SK-N-SH (cell line): Measurements from ENCODE around the gene ZNF365. TPM values are rescaled to one million over a fixed set of nuclear protein-coding genes. Genes with fewer than 3 reads are reported as not detected.

Source experiments
- CTCF ChIA-PET: fragments of 300-600, 350-600 bp; formaldehyde crosslinking; extraction: SDS; loops from one replicate; lab custom pipeline; 2021; lab: Yijun Ruan, JAX
- POLR2A ChIA-PET: fragments of 350-600 bp; sonication (Branson Sonifier 250); formaldehyde crosslinking; extraction: SDS; loops from one replicate; lab custom pipeline; 2020; ENCODE audit warnings: antibody characterized with exemption, inconsistent platforms; lab: Yijun Ruan, JAX
- DNase-seq: peaks from one replicate; pipeline ENCODE4 v3.0.0; 2012
- H2AFZ ChIP-seq: fragments of 200-600 bp; sonication (generic); 2 replicates; pipeline ENCODE4 v1.8.1; 2016; ENCODE audit warnings: antibody characterized with exemption, mild to moderate bottlenecking, low read depth
- H3F3A ChIP-seq: fragments of 200-600 bp; sonication (generic); replicated peaks from 2 replicates; pipeline ENCODE3; 2016; ENCODE audit warnings: antibody characterized with exemption, mild to moderate bottlenecking; ENCODE audit not compliant: insufficient read depth
- H3K27ac ChIP-seq, 2 experiments: fragments of 200-500 bp in 1 of 2; fragments of 200-600 bp in 1 of 2; sonication (Bioruptor generic) in 1 of 2; sonication (generic), shearing (Covaris generic) in 1 of 2; 2 replicates each; pipeline versions ENCODE4 v1.5.1 to v1.6.1; 2014 to 2016; ENCODE audit warnings: low read depth in 2 of 2, inconsistent platforms in 1 of 2, low read length in 1 of 2, mild to moderate bottlenecking in 1 of 2, mixed read lengths in 1 of 2
- H3K27me3 ChIP-seq: fragments of 200-600 bp; sonication (generic), shearing (Covaris generic); 2 replicates; pipeline ENCODE4 v1.6.1; 2016; ENCODE audit warnings: mixed run types; ENCODE audit not compliant: insufficient read depth
- H3K36me3 ChIP-seq, 2 experiments: fragments of 200-500 bp in 1 of 2; fragments of 200-600 bp in 1 of 2; sonication (Bioruptor generic) in 1 of 2; sonication (generic) in 1 of 2; replicated peaks in 1 of 2; 2 replicates each; pipeline versions ENCODE3 to v1.5.1; 2014 to 2016; ENCODE audit warnings: low read length in 1 of 2, mild to moderate bottlenecking in 1 of 2; ENCODE audit not compliant: insufficient read depth in 2 of 2, control insufficient read depth in 1 of 2
- H3K4me1 ChIP-seq, 2 experiments: fragments of 200-500 bp in 1 of 2; fragments of 200-600 bp in 1 of 2; sonication (Bioruptor generic) in 1 of 2; sonication (generic), shearing (Covaris generic) in 1 of 2; 2 replicates each; pipeline versions ENCODE4 v1.5.1 to v1.6.1; 2014 to 2016; ENCODE audit warnings: low read depth in 1 of 2, low read length in 1 of 2, mixed run types in 1 of 2; ENCODE audit not compliant: insufficient read depth in 2 of 2, control insufficient read depth in 1 of 2
- H3K4me2 ChIP-seq: fragments of 200-600 bp; sonication (generic), shearing (Covaris generic); 2 replicates; pipeline ENCODE4 v1.6.1; 2017; ENCODE audit warnings: mixed run types
- H3K4me3 ChIP-seq, 2 experiments: fragments of 200-500 bp in 1 of 2; fragments of 200-600 bp in 1 of 2; sonication (Bioruptor generic) in 1 of 2; sonication (generic), shearing (Covaris generic) in 1 of 2; 2 replicates each; pipeline versions ENCODE4 v1.5.1 to v1.8.1; 2014 to 2016; ENCODE audit warnings: low read depth in 2 of 2, inconsistent platforms in 1 of 2, low read length in 1 of 2, mild to moderate bottlenecking in 1 of 2, mixed read lengths in 1 of 2, moderate library complexity in 1 of 2
- H3K79me2 ChIP-seq: fragments of 200-600 bp; sonication (generic); 2 replicates; pipeline ENCODE4 v1.8.1; 2017; ENCODE audit warnings: mild to moderate bottlenecking; ENCODE audit not compliant: insufficient read depth
- H3K9ac ChIP-seq: fragments of 200-600 bp; sonication (generic); 2 replicates; pipeline ENCODE4 v1.6.1; 2017; ENCODE audit warnings: mixed run types
- H3K9me2 ChIP-seq: fragments of 200-600 bp; sonication (generic); 2 replicates; pipeline ENCODE4 v1.6.1; 2017; ENCODE audit warnings: mixed run types
- H3K9me3 ChIP-seq: fragments of 200-600 bp; sonication (generic); 2 replicates; pipeline ENCODE4 v1.6.1; 2017; ENCODE audit warnings: mixed run types, mild to moderate bottlenecking, moderate library complexity
- H4K20me1 ChIP-seq: fragments of 200-600 bp; sonication (generic); 2 replicates; pipeline ENCODE4 v1.6.1; 2017; ENCODE audit warnings: mild to moderate bottlenecking, mixed run types; ENCODE audit not compliant: insufficient read depth
- CTCF ChIP-seq: fragments of 200-600 bp; sonication (generic); IDR thresholded peaks from 2 replicates; pipeline ENCODE4 v1.6.1; 2017; ENCODE audit warnings: antibody characterized with exemption, mild to moderate bottlenecking, moderate library complexity
- ELF1 ChIP-seq: IDR thresholded peaks from 2 replicates; pipeline ENCODE4 v1.4.0; 2012
- EP300 ChIP-seq, 2 experiments: IDR thresholded peaks; 2 replicates each; pipeline versions ENCODE4 v1.4.0 to v1.6.1; 2012; ENCODE audit warnings: borderline replicate concordance in 1 of 2, low read depth in 1 of 2, low read length in 1 of 2
- FOSL2 ChIP-seq: IDR thresholded peaks from 2 replicates; pipeline ENCODE4 v1.4.0; 2012; ENCODE audit warnings: low read depth, mild to moderate bottlenecking, moderate library complexity, borderline replicate concordance
- FOXJ3 ChIP-seq: sonication (generic); formaldehyde crosslinking; IDR thresholded peaks from 2 replicates; pipeline ENCODE4 v1.5.1; 2020; ENCODE audit warnings: mild to moderate bottlenecking, missing genetic modification reagents
- GABPA ChIP-seq: IDR thresholded peaks from 2 replicates; pipeline ENCODE4 v1.4.0; 2012; ENCODE audit warnings: low read depth, mild to moderate bottlenecking
- IRF3 ChIP-seq: fragments of 150-350 bp; IDR thresholded peaks from 2 replicates; pipeline ENCODE4 v1.6.1; 2016; ENCODE audit warnings: mild to moderate bottlenecking, low read depth, low read length
- NFIC ChIP-seq: IDR thresholded peaks from 2 replicates; pipeline ENCODE4 v1.4.0; 2012; ENCODE audit warnings: borderline replicate concordance
- NRF1 ChIP-seq: IDR thresholded peaks from 2 replicates; pipeline ENCODE4 v1.6.1; 2012; ENCODE audit warnings: low read depth, mild to moderate bottlenecking, low read length
- PBX3 ChIP-seq: IDR thresholded peaks from 2 replicates; pipeline ENCODE4; 2012
- POLR2AphosphoS5 ChIP-seq: IDR thresholded peaks from 2 replicates; pipeline ENCODE4 v1.6.1; 2012; ENCODE audit warnings: low read depth, low read length
- RAD21 ChIP-seq: IDR thresholded peaks from 2 replicates; pipeline ENCODE4 v1.6.1; 2012; ENCODE audit warnings: mild to moderate bottlenecking, low read length
- REST ChIP-seq: IDR thresholded peaks from 2 replicates; pipeline ENCODE4 v1.6.1; 2012; ENCODE audit warnings: mild to moderate bottlenecking, low read depth, low read length, moderate library complexity
- RFX5 ChIP-seq: IDR thresholded peaks from 2 replicates; pipeline ENCODE4 v1.6.1; 2012; ENCODE audit warnings: mild to moderate bottlenecking, improper control_type of control experiment, low read length
- SIN3A ChIP-seq: IDR thresholded peaks from 2 replicates; pipeline ENCODE4 v1.6.1; 2012; ENCODE audit warnings: low read depth, mild to moderate bottlenecking, low read length, moderate library complexity, borderline replicate concordance
- TAF1 ChIP-seq: IDR thresholded peaks from 2 replicates; pipeline ENCODE4 v1.6.1; 2012; ENCODE audit warnings: low read depth, mild to moderate bottlenecking, low read length, moderate library complexity, borderline replicate concordance
- TEAD4 ChIP-seq: IDR thresholded peaks from 2 replicates; pipeline ENCODE4 v1.4.0; 2012; ENCODE audit warnings: mild to moderate bottlenecking, borderline replicate concordance; ENCODE audit not compliant: insufficient read depth
- USF1 ChIP-seq: IDR thresholded peaks from 2 replicates; pipeline ENCODE4 v1.4.0; 2012; ENCODE audit warnings: low read depth, borderline replicate concordance
- YY1 ChIP-seq: IDR thresholded peaks from 2 replicates; pipeline ENCODE4 v1.4.0; 2012; ENCODE audit warnings: low read depth, mild to moderate bottlenecking
- ZBTB33 ChIP-seq: IDR thresholded peaks from 2 replicates; pipeline ENCODE4 v1.4.0; 2012; ENCODE audit warnings: low read depth, borderline replicate concordance
- WGBS: methylation state at CpG from one replicate; pipeline ENCODE4 v1.1.6; 2017; ENCODE audit warnings: low lambda C conversion rate; 5-methylcytosine and 5-hydroxymethylcytosine counted together
- polyA plus RNA-seq, 3 experiments: library from polyadenylated mRNA; depleted of rRNA; stranded (reverse); fragments of >200 nt; gene quantifications; 2 replicates each; pipeline ENCODE4 v1.2.3, GENCODE V29; 2012

The ZNF365 gene
- polyA plus RNA-seq, 1 of the 3 experiments (the other 2 are of a cell fraction), result 4.5 TPM

GRCh38 chr10:62433181-62433692, 59.1 kb downstream of the ZNF365 start (continued):
- no peak for TF ChIP-seq CTCF
- 0 out of 2 replicates have a peak, but pooled peaks have one; percentile 21 for TF ChIP-seq SIN3A
- TF ChIP-seq EP300 (IDR thresholded peaks at IDR 0.05; ENCODE audit: borderline replicate concordance in 1 of 2, low read depth in 1 of 2, low read length in 1 of 2), result peak; percentile 38 to 97; a peak in 3 of 4 replicates
- peak; percentile 87 for TF ChIP-seq PBX3
- TF ChIP-seq, all 33 proteins: peak for 18

- peak overlapping the region; percentile 11; the same call in 1 of the 2 replicates for H2AFZ ChIP-seq
- peak overlapping the region; percentile 72 to 93; a peak in 3 of 4 replicates for H3K27ac ChIP-seq
- no peaks in the 10 kb centered on the region for H4K20me1 ChIP-seq
- no peaks in the 10 kb centered on the region for H3K9me2 ChIP-seq
- CTCF ChIA-PET, result interaction anchor here (1.1 kb wide), 2 partner anchors 9 to 168 kb away, joined by 3 read pairs; no protein-coding TSS in a partner anchor
- no peaks in the 10 kb centered on the region for H3K27me3 ChIP-seq
- H3K9me3 ChIP-seq, result no peaks in the 10 kb centered on the region
- H3K79me2 ChIP-seq, result no peaks in the 10 kb centered on the region
- H3K9ac ChIP-seq, result peak overlapping the region; percentile 4; the same call in 1 of the 2 replicates
- H3K4me2 ChIP-seq, result peak overlapping the region; percentile 60
- 96% methylated on average over 4 of the region's 4 CpGs for WGBS
- no peak for DNase-seq
- no peaks in the 10 kb centered on the region for H3K36me3 ChIP-seq
- H3K4me1 ChIP-seq, result peaks cover 0 to 23% of the 10 kb centered on the region in 2 experiments; a peak in 3 of 4 replicates
- H3K4me3 ChIP-seq, result no peak overlapping the region
- H3F3A ChIP-seq, result peaks cover 15% of the 10 kb centered on the region
- POLR2A ChIA-PET, result no interaction called here
- TF ChIP-seq USF1 (no peak), YY1 (no peak), ELF1 (no peak), FOXJ3 (CRISPR knock-in tag) (no peak), ZBTB33 (no peak), POLR2AphosphoS5 (no peak), RFX5 (no peak), TAF1 (no peak), NFIC (no peak), EP300 (IDR thresholded peaks at IDR 0.05; ENCODE audit: borderline replicate concordance in 1 of 2, low read depth in 1 of 2, low read length in 1 of 2) (no peak), NRF1 (no peak), TEAD4 (no peak), RAD21 (no peak), REST (no peak), GABPA (no peak), FOSL2 (no peak), IRF3 (no peak)
Observed at GRCh38 chr10:62433901-62434300, 59.7 kb downstream of the ZNF365 start.
